GM21360 (cell line): ENCODE data around the gene MB21D2.
A peak's percentile ranks its signal among the peaks of the same experiment; 100 is the strongest.
"Not testable (repeated sequence)": the region's sequence is repeated elsewhere in the genome, so short reads cannot be mapped to it uniquely, and the experiment has no call there.

ENCODE experiments used
- ATAC-seq: cut with Tn5 transposase; IDR thresholded peaks from one replicate; pipeline ENCODE4 v1.9.1; 2021; ENCODE audit warnings: mild to moderate bottlenecking, moderate library complexity; ENCODE audit not compliant: unreplicated experiment

The MB21D2 gene

DNA sequence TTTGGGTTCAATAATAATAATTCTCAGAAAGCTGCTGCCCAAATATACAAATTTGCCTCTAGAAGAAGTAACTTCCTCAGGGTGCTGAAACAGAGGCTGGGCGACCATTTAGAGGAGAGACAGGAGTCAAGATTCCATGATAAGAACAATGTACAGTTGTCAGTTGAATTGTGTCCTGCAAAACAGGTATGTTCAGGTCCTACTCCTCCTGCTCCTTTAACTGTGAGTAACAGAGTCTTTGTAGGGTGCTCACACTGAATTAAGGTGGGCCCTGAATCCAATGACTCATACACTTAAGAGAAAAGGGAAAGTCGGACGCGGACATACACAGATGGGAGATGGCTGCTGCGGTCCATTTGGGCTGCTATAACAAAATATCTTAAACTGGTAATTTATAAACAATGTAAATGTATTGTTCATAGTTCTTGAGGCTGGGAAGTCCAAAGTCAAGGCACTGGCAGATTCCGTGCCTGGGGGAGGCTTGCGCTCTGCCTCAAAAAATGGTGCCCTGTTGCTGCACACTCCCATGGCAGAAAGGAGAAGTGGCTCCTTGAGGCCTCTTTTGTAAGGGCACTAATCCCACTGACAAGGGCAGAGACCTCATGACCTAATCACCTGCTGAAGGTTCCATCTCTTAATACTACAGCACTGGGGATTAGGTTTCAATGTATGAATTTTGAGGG, 55.1 kb downstream of the MB21D2 start:
- ATAC-seq = no peak

DNA sequence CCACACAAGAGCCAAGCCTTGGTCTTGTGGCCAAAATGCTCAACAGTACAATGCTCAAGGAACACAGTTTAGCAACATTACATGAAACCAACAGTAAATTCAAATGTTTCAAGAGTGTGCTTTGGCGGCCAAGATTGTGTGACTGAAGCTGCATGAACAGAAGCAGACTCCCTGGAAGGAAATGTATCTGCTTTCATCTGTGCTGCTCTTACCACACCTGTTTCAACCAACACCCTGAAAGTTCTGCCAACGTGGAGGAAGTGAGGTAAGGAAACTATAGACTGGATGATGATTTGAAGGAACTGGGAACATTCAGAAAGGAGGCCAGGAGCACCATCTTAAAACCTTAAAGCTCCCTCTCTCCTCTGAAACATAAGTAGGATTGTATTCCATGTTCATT, 55.7 kb downstream of the MB21D2 start:
- ATAC-seq = peak; percentile 56

DNA sequence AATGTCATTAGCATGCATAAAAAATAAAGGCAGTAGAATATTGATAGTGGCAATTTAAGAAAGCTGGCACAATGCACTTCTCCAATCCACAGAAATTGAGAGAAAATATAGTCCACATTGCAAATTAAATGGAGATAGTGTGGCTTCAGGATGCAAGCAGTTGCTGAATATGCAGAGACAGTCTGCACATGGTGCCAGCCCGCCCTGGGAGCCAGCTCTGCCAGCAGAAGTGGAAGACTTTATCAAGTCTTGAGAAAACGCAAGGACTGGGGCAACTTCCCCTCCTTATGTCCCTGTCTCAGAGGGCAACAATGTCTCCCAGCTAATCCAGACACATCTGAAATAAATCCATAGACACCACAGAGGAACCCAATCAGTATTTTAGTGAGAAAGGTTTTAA, 57.2 kb downstream of the MB21D2 start:
- no peak for ATAC-seq

DNA sequence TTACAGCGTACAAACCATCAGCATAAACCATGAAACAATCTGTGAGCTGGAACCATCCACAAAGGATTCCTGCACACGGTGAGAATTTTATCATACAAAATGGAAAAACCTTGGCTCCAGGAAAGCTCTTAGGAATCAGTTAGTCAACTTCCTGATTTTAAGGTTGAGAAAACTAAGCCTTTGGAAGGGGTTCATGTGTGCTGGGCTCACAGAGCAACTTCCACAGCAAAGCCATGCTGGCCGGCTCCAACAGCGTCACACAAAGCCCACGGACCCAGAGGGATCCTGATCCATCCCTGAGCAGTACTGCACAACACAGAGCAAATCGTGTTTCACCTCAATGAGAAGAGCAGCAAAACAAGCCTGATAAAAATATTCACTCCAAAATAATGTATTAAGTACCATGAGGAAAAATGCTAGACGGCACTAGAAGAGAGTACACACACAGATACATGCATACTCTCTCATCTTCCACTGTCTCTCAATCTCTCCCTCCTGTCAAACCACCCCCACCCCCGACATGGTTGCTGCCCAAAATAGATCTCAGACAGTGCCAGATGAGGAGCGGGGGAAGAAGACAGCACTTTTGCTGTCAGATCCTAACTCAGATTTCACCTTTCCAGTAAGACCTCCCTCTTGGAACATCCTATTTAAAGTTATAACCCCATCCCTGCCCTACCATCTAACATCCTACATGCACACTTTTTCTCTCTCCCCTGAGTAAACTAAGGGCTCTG, 58.6 kb downstream of the MB21D2 start:
- ATAC-seq = no peak

DNA sequence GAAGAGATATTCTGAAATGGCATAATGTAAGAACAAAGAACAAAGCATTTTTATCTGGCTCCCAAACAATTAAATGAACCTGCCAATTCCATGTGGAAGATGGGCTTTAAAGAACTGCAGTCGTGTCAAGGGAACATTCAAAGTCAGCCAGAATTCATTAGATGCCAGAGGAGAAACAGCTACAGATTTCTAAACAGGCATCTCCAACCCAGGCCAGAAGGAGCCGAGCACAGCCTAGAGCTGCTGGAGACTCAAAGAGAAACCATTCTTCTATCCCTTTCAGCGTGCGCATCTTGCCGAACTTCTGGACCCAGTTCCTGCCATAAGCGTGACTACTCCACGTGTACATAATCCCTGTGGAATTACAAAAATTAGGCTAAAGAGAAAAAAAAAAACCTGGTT, 60.4 kb downstream of the MB21D2 start:
- ATAC-seq = no peak

DNA sequence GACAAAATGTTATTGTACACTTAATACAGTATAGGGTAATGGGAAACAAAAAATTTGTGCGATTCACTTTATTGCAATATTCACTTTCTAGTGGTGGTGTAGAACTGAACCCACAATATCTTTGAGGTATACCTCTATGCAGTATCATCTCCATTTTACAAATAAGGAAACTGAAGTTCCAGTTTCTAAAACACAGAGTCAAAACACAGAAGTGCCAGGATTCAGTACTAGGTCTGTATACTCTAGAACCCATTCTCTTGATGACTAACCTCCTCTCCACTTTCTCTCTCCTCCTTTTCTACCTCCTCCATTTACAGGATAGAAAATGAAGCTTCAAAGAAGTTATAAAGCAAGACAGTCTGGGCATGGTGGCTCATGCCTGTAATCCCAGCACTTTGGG, 62.2 kb downstream of the MB21D2 start:
- peak; percentile 26 for ATAC-seq

DNA sequence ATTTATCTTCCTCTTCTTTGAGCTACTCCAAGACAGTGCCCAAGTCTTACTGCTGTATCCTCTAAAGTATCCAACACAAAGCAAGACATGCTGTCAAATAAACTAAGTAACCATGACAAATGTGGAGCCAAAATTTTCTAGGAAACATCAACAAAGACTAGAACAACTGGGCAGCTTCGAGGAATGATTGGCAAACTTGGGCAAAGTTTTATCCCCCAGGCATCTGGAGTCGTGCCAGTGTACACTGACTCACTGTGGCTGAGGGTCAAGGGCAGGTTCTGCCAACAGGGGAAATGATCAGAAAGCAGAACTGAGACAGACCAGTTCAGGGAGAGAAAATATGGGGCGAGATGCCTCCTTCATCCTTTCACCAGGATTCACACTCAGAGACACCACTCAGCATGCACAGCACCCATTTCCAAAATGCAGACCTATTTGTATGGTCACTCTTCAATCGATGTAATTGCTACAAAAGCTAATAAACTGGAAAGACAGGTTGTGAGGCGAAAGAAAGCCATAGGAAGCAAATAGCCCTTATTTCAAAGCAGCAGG, 65.8 kb downstream of the MB21D2 start:
- peak; percentile 46 for ATAC-seq

DNA sequence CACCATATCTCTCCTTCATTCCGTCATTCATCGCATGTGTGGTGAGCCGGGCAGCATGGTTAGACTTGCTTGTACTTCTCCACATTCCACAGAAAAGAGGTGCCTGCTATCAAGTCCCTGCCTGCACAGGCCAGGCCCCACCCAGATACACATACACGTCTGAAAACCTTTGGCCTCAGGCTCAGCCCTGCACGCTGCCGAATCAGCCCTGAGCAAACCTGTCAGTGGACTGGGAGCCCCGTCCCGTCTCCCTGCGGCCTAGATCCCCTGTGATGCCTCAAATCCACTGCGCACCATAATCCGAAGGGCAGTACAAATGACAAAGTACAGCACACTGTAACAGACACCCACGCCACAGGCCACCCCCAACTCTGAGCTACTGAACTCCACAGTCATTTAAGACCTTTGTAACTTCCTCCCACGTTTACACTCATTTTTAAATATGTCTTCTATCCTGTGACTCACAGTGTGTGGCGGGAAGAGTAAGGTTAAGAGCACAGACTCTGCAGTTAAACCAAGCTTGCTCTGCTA, 67.1 kb downstream of the MB21D2 start:
- ATAC-seq = peak; percentile 79

DNA sequence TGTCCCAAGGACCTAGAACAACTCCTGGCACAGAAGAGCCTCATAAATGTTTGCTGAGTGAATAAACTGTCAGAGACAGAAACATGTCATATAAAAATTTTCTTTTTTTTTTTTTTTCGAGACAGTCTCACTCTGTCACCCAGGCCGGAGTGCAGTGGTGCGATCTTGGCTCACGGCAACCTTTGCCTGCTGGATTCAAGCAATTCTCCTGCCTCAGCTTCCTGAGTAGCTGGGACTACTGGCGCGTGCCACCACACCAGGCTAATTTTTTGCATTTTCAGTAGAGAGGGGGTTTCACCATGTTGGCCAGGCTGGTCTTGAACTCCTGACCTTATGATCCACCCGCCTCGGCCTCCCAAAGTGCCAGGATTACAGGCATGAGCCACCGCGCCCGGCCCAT, 67.8 kb downstream of the MB21D2 start:
- not testable (repeated sequence) for ATAC-seq

DNA sequence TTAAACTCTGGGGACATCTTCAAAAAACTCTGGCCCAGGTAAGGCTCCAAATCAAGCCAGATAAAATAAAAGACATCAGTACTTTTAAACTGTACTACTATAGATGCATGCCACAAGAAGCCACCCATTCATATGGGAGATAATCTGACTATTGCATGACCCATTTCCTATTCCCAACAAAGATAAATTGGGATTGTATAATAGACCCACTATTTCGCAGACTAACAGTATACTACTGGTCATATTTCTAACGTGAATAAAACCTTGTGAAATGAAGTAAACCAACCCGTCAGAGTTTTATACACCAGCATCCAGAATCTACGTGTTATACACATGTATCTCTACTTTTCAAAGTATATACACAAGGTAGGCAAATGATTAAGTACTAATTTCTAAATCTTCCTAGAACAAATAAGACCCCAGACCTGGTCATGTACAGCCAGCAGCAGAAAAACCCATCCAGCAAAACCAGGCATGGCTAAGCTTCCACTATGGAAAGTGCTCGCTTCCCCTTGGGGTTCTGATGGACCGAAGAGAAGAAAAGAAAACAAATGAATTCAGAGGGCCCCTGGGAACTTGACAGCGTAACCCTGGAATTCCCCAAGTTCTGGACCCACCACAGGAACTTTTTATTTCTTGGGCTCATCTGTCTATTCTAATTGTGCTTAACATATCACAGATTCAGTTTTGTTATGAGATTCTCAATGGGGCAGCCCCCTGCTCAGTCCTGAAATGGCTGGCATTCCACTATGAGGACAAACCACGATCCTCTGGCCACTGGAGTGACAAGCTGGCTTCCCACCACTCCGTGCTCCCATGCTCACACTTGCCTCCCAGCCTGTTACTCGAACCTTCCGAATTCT, 69.1 kb downstream of the MB21D2 start:
- ATAC-seq = no peak

DNA sequence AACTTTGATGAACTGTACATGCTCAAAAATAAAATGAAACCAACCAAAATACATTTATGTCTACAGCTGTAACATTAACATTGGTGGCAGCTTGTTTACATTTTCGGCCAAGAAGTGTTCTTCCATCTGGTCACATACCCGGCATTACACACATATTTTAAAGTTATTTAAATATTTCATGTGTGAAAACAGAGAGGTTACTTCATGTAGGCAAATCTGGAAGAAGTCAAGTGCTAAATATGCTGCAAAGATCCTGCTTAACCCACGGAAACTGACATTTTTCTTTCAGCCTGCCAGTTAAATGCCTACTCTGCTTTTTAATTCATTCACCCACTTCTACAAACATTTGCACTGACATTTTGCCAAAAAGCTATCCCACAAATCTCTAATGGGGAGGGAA, 69.7 kb downstream of the MB21D2 start:
- no peak for ATAC-seq

DNA sequence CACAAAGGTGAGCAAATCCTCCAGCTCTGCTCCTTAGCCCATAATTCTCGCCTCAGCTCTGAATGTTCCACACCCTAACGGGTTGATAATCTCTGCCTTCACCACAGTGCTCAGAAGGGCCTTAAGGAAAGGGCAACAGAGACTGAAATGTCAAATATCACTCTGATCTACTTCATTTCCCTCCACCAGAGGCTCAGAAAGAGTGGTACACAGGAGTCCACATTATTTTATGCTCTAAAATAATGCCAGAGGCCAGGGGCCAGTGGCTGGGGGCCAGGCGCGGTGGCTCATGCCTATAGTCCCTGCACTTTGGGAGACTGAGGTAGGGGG, 72.2 kb downstream of the MB21D2 start:
- ATAC-seq = no peak

DNA sequence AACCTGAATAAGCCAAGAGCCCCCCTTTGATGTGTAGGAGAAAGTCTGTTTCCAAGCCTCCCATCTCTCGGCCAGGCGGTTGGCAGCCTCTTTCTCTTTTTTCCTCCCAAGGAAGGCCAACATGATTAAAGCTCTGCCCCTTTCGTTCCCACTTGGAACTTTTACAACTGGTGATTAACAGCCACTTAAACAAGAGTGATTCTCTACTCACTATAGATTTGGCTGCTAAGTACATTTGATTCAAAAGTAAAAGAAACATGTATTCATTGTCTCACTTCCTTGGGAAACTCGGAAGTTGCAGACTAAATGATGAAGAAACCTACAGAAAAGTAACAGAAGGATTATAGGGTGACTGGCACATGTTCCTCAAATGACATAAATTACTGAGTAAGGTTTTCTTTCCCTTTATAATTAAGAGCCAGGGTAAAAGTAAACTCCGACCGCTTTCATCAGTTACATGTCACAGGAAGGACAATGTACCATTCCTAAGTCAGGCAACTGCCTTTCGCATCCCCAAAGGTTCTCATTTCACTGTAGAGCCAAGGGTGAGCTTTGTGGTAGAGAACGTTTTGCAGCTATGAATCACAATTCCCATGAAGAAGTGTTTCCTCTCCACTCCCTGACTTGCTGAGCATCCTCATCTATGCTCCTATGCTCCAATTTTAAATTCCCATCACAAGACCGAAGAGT, 72.7 kb downstream of the MB21D2 start:
- ATAC-seq = no peak

DNA sequence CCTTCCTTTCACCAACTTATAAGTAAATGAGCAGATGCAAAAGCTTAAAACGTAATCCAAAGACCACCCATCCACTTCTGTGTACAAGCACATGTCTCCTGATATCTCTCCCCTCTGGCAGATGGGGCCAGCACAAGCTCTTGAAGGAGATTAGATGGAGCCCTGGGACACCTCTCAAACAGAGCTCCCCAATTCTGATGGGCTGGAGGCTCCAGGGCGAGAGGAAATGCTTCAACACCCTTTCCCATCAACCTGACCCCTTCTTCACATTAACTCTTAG, 73.2 kb downstream of the MB21D2 start:
- ATAC-seq = no peak

DNA sequence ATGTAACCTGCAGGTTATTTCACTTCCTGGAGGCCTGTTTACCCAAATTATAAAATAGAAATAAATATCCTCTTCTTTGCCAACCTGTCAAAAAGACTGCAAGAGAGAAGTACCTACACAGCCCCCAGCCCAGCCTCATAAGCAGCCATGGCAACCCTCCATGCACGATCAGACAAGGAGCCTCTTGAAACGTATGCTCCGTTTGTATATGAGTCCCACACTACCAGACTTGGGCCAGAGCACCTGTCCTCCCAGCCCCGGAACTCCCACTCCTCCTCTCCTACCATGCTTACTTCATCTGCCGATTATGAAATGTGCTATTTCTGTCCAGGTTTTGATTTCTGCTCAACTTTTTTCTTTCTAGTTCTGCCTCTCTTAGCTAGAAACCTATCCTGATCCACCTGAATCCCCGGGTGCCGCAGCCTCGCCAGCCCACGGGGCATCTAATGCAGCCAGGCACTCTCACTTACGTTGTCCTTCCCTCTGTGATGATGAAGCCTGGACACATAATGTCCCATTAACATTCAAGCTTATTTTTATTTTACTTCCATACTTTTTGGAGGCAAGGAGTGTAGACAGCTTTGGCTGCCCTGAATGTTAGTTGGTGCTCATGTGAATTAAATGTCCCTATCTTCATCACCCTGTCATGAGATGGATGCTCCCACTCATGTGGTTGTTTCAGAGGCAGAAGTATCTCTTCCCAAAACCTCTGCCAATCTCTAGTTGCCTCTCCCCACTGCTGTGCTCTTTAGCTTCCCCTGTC, 73.8 kb downstream of the MB21D2 start:
- ATAC-seq = no peak

DNA sequence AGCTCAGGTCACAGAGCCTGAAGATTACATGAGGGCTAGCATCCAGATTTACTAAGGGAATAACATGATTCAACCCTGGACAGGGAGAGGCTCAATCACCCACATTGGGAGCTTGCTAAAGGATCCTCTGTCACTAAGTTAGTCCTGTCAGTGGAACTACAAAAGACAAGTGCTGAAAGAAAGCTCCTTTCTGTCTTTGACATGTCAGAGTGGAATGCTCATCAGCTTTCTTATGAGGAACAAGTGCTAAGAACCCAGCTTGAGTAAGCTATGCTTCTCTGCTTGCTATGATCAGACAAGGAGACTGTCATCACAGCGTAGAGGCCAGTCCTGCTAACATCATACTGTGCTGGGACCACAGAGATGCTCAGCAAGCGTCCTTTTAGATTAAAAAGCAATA, 74.5 kb downstream of the MB21D2 start:
- no peak for ATAC-seq

DNA sequence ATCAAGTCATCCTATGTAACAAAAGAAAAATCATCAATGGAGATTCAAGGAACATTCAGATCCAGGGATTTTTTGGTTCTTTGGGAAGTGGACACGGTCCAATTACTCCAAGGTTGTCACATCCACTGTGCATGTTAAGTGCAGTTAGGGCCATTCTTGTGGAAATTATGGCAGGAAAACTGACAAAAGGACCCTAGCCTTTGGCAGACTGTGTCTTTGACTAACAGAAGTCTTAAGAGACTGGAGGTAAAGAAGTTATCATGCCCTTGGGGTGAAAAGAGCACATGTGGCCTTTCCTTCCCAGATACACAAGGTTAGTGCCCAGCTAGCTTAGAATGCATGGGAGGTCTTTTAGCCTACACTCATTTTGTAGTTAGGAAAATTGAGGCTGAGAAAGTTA, 74.9 kb downstream of the MB21D2 start:
- ATAC-seq = no peak

DNA sequence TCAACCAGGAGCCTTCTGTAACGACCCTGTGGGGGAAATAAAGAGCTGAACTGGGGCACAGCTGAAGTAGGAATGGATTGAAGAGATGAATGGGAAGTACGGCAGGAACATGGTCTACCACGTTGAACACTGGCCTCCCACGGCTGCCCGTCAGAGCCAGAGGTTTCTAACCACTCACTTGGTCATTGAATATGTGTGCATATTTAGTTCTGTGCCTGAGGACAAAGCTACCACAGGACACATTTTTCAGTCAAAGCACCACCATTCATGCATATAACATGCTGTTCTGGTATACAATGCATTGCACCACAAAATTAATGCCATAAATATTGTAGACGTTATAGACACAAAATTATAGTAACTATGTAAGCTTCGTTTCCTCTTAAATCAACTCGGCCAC, 75.5 kb downstream of the MB21D2 start:
- ATAC-seq = no peak

DNA sequence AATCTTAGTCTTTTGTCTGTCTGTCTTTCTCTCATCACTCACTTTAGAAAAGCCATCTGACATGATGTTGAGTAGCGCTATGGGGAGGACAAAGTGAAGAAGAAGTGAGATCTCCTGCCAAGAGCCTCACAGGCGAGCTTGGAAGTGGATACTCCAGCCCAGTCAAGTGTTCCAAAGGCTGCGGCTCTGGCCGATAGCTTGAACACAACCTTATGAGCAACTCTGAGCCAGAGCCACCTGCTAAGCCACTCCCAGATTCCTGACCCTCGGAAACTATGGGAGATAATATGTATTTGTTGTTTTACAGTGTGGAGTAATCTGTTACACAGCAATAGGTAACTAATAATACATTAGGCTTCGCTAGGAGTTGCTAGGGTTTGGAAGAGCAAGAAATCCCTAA, 76.2 kb downstream of the MB21D2 start:
- no peak for ATAC-seq

DNA sequence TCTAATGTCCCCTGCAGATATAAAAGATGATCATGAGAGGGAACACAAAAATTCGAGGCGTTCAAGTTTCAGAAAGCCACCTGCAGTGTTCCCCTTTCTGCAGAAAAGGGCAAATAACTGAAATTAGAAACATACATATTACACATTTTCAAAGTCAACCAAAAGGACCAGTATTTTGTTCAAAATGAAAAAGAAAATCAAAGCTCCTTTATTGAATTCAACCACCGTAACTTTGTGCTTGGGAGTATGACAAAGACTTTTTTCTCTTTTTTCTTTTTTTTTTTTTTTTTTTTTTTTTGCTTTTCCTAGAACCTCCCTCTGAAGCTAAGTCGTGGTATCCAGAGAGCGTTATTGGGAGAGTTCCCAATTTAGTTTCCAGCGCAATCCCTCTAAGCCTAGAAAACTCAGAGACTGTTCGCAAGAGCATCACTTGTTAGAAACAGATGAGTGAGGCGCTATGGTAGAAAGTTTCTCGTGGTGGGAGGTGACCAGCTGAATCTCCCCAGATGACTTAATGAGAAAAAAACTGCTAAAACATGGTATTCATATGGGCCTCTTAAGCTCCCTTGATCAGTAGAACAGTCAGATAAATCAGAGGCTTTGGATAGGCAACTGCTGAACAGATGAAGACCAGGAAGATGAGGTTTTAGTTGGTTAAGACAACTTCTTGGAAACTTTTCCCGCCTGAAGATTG, 77.4 kb downstream of the MB21D2 start:
- ATAC-seq = no peak
